GM18498 (cell line): ENCODE data around the gene TSC22D2.
"Not testable (repeated sequence)": the region's sequence is repeated elsewhere in the genome, so short reads cannot be mapped to it uniquely, and the experiment has no call there.

Experiments used
- ATAC-seq: cut with Tn5 transposase; IDR thresholded peaks from one replicate; pipeline ENCODE4 v1.9.1; 2021; ENCODE audit warnings: mild to moderate bottlenecking, moderate library complexity; ENCODE audit not compliant: unreplicated experiment

The TSC22D2 gene

DNA sequence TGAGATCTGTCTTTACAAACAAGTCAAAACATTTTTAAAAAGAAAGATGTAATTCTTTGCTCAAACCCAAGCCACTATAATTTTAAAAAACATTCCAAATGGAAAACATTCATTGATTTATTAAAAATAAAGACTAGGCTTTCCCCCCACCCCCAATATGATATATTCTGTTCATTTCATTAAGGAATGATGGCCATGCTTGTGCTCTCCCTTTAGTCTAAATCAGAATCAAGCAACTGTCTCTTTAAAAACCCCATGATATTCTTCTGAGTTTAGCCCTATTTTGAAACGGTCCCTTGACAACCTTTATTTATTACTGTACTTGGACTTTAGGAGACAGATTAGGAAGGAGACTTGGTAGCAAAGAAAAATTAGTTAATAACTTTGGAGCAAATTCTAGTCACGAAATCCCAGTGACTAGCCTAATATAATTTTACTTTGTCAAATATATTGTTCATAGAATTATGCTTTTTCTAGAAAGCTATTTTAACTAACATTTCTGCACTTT, 38.4 kb downstream of the TSC22D2 start:
- no peak for ATAC-seq

DNA sequence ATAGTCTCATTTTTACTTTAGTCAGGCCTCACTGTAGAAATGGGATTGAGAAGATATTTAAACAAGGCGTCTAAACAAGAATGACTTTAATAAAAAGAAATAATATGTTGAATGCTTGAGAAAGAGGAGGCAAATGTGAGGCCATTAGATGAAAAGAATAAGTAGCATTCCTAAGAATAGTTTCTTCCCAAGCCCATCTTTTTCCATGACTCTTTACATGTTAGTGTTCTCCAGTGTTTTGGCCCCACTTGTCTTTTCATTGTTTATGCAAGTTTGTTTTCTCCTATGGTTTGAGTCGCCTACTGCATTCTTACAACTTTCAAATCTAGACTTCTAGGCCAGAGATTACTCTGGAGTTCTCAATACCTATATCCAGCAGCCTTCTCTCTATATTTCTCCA, 39.0 kb downstream of the TSC22D2 start:
- no peak for ATAC-seq

GRCh38 chr3:150447631-150448465, 39.8 kb downstream of the TSC22D2 start:
- no peak for ATAC-seq

GRCh38 chr3:150449169-150449721, 41.1 kb downstream of the TSC22D2 start:
- no peak for ATAC-seq

DNA sequence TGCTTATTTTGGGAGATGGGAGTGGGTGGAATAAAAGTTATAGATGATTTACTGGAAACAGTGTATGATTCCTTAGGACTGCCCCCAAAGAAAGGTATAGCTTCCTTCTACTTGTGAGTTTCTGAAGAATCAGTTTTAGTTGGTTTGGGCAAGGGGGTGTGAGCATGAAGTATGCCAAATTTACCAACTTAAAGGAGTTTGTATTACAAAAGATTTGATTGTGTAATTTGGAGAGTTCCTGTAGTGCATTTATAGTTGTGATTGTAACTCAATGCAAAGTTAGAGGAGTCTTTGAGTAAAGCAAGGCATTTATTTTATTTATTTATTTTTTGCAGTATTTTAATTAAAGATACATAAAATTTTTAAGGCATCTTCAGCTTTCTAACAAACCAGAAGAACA, 42.8 kb downstream of the TSC22D2 start:
- no peak for ATAC-seq

DNA sequence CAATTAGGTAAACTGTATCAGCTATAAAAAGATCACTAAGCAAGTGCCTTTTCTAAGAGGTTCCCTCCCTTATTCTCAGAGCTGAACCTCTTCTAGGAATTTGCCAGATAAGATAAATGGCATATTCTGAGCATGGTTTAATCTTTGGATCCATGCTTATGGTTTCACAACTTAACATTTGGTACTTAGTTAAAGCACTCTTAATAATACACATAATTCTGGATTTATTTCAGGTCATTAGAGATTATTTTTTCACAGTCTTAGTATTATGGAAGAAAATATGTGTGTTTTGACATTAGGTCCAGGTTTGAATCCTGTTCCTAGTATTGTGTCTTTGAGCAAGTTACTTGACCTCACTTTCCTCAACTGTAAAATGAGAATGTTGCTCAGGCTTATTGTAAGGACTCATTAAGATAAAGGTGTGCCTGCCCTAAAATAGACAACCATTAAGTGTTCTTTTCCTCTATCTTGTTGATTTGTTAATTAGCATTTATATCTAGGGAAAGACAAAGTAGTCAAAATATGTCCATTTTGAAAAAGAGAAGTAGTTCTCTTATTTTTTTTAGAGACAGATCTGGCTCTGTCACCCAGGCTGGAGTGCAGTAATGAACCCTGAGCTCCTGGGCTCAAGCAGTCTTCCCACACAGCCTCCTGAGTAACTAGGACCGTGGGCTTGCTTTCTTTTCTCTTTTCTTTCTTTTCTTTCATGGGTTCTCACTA, 43.4 kb downstream of the TSC22D2 start:
- no peak for ATAC-seq

- no peak for ATAC-seq
These were observed 45.3 kb downstream of the TSC22D2 start for GRCh38 chr3:150453353-150453752.

- no peak for ATAC-seq
These were observed 46.0 kb downstream of the TSC22D2 start for GRCh38 chr3:150454085-150454484.

GRCh38 chr3:150454622-150455021, 46.5 kb downstream of the TSC22D2 start:
- no peak for ATAC-seq

DNA sequence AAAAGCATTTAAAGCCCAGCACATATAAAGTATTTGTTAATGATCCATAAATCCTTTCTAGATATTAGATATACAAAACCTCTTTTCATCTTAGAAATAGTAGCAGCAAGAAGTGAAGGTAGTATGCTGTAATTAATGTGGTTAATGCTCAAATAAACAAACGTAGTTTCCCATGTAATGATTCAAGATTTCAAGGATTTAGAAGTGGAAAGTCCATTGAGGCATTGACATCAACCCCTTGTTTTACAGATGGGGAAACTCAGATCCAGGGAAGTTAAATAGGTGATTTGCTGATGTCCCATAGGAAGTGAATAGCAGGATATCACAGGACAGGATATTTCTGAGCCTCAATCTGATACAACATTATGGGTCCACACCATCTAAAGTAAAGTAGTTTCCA, 47.2 kb downstream of the TSC22D2 start:
- no peak for ATAC-seq

- ATAC-seq: no peak
These were observed 49.9 kb downstream of the TSC22D2 start for GRCh38 chr3:150458001-150458400.

GRCh38 chr3:150460484-150460883, 52.4 kb downstream of the TSC22D2 start:
- ATAC-seq: no peak

DNA sequence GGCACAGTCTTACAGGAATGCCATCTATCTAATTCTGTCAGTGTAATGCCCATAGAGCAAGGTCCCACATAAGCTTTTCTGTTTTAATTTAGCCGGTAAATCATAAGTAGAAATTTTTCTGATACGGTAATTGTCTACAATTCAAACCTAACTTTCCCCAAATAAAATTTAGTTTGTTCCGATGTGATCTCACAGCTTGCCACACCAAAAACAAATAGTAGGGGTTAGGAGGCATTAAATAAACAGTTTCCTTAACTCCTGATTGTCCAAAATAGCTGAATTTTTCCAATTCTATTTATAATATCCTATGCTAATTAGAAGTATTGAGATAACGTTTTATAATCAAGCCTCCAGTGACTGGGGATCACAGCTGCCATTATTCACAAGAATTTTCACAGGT, 53.3 kb downstream of the TSC22D2 start:
- ATAC-seq: no peak

DNA sequence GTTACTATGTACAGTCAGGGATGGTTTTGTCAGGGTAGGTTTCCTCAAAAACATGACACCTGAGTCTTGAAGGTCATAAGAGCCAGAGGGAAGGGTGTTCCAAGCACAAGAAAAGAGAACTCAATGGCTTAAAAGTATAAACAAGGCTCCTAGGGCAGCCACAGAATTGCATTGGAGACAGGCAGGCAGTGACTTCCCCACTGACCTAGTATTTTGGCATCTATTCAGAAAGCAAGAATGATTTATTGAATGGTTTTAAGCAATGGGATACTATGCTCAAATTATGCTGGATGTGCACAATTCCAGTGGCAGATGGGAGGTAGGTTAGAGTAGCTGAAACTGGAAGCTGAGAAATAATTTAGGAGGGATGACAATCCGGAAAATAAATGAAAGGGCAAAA, 54.0 kb downstream of the TSC22D2 start:
- no peak for ATAC-seq

DNA sequence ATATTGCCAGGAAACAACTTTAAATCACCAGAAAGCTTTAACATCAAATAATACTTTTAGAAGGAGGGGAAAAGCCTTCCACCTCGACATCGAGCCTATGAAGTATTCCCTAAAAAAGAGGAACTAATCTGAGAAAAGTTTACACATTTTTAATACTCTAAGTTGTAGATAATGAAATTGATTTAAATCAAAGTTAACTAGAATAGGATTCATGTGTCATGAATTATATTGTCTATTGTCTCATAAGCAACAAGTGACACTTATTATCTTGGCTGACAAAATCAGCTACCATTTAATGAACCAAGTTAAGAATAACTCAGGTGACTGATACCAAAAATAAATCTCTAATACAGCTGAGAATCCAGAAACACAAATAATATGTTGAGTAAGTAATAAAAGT, 56.6 kb downstream of the TSC22D2 start:
- no peak for ATAC-seq

DNA sequence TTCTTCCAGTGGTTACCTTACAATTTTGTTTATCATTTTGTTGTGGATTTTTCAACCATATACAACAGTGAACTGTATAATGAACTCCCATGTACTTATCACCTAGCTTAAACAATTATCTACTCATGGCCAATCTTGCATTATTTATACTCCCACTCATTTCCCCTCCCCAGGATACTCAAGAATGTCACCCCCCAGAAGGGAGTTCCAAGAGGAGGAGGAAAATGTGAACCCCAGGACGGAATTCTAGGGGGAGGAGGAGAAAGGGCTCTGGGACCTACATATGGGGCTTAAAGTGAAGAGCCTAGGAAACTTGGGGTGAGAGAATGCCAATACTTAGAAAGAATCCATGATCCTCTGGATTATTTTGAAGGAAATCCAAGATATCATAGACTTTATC, 59.3 kb downstream of the TSC22D2 start:
- ATAC-seq: no peak

DNA sequence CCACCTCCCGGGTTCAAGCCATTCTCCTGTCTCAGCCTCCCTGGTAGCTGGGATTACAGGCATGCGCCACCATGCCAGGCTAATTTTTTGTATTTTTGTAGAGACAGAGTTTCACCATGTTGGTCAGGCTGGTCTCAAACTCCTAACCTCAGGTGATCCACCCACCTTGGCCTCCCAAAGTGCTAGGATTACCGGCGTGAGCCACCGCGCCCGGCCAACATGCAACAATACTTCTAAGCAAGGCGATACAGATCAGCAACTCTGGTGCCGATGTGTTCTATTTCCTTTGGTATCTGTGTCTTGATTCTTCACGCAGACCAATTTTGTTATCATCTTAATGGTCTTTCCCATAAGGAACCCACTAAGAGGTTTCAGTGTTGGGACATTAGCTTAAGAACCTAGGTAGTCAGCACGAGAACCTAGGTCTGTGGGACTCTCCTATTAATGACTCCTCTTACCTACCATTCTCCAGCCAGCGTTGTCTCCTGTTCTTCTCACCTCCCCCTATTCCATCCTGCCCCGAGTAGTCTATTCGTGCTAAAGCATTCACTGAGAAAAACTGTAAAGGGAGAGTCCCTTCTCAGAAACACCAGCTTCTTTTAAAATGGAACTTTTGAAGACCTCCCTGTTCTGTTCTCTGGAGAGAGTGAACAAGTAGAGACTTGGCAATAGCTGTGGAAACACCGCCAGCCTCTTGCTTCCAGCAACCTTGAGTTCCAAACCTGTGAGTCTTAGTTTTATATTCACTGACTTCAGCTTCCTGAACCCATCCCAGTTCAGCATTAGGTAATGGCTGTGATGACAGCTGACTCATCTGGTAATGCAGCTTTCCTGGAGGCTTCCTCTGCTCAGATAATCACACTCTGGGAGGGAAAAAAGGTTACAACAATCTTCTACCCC, 61.2 kb downstream of the TSC22D2 start:
- no peak for ATAC-seq

DNA sequence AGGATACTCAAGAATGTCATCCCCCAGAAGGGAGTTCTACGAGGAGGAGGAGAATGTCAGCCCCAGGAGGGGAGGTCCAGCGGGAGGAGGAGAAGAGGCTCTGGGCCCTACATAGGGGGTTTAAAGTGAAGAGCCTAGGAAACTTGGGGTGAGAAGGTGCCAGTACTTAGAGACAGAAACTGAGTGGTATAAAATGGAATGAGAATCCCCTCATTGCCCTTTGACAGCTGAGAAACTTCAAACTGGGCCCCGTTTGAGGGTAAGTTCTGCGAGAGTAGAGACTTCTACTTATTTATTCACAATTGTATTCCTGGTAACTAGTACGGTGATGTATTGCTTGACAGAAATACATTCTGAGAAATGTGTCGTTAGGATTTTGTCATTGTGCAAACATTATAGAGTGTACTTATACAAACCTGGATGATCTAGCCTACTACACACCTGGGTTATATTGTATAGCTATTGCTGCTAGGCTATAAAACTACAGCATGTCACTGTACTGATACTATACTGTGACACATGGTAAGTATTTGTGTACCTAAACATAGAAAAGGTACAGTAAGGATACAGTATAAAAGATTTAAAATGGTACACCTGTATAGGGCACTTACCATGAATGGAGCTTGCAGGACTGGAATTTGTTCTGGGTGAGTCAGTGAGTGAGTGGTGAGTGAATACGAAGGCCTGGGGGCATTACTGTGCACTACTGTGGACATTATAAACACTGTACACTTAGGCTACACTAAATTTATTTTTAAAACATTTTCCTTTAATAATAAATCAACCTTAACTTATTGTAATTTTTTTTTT, 62.0 kb downstream of the TSC22D2 start:
- ATAC-seq: no peak

- ATAC-seq: no peak
These were observed 64.3 kb downstream of the TSC22D2 start for GRCh38 chr3:150472421-150472820.

GRCh38 chr3:150473161-150473560, 65.1 kb downstream of the TSC22D2 start:
- ATAC-seq: not testable (repeated sequence)
